Measurements from ENCODE around the gene C10orf90.

Gene C10orf90

GRCh38 chr10:126502441-126502840 is 168.1 kb downstream of the C10orf90 start:
- no peak for DNase-seq (ENCODE audit: low read depth in 2 of 2)

GRCh38 chr10:126501828-126502227 is 168.7 kb downstream of the C10orf90 start:
- no peak for DNase-seq (ENCODE audit: low read depth in 2 of 2)

GRCh38 chr10:126500866-126501265 is 169.6 kb downstream of the C10orf90 start:
- DNase-seq (ENCODE audit: low read depth in 2 of 2), result no peak

GRCh38 chr10:126500185-126500584 is 170.3 kb downstream of the C10orf90 start:
- no peak for DNase-seq (ENCODE audit: low read depth in 2 of 2)

- no peak for DNase-seq (ENCODE audit: low read depth in 2 of 2)
These were observed 170.7 kb downstream of the C10orf90 start for GRCh38 chr10:126499744-126500143.

GRCh38 chr10:126497672-126498071 is 172.8 kb downstream of the C10orf90 start:
- DNase-seq (ENCODE audit: low read depth in 2 of 2), result no peak

GRCh38 chr10:126496771-126497545 is 173.5 kb downstream of the C10orf90 start:
- DNase-seq (ENCODE audit: low read depth in 2 of 2), result no peak

GRCh38 chr10:126491476-126491875 is 179.0 kb downstream of the C10orf90 start:
- DNase-seq (ENCODE audit: low read depth in 2 of 2), result no peak

- DNase-seq (ENCODE audit: low read depth in 2 of 2), result no peak
These were observed 189.3 kb downstream of the C10orf90 start for GRCh38 chr10:126481181-126481580.

- no peak for DNase-seq (ENCODE audit: low read depth in 2 of 2)
These were observed 189.8 kb downstream of the C10orf90 start for GRCh38 chr10:126480648-126481047.

GRCh38 chr10:126479280-126479895 is 191.1 kb downstream of the C10orf90 start:
- DNase-seq (ENCODE audit: low read depth in 2 of 2), result no peak

GRCh38 chr10:126478546-126478945 is 191.9 kb downstream of the C10orf90 start:
- DNase-seq (ENCODE audit: low read depth in 2 of 2), result no peak

- DNase-seq (ENCODE audit: low read depth in 2 of 2), result no peak
These were observed 194.2 kb downstream of the C10orf90 start for GRCh38 chr10:126476246-126476645.

- no peak for DNase-seq (ENCODE audit: low read depth in 2 of 2)
These were observed 195.3 kb downstream of the C10orf90 start for GRCh38 chr10:126475074-126475691.

- no peak for DNase-seq (ENCODE audit: low read depth in 2 of 2)
These were observed 196.5 kb downstream of the C10orf90 start for GRCh38 chr10:126474031-126474430.

- DNase-seq (ENCODE audit: low read depth in 2 of 2), result no peak
These were observed 199.5 kb downstream of the C10orf90 start for GRCh38 chr10:126470991-126471390.

- no peak for DNase-seq (ENCODE audit: low read depth in 2 of 2)
These were observed 200.8 kb downstream of the C10orf90 start for GRCh38 chr10:126469692-126470091.

GRCh38 chr10:126468876-126469643 is 201.4 kb downstream of the C10orf90 start:
- DNase-seq (ENCODE audit: low read depth in 2 of 2), result no peak

- no peak for DNase-seq (ENCODE audit: low read depth in 2 of 2)
These were observed 202.0 kb downstream of the C10orf90 start for GRCh38 chr10:126468467-126468866.

GRCh38 chr10:126465771-126466170 is 204.7 kb downstream of the C10orf90 start:
- DNase-seq (ENCODE audit: low read depth in 2 of 2), result no peak

GRCh38 chr10:126463286-126463685 is 207.2 kb downstream of the C10orf90 start:
- no peak for DNase-seq (ENCODE audit: low read depth in 2 of 2)

GRCh38 chr10:126461289-126461940 is 209.1 kb downstream of the C10orf90 start:
- no peak for DNase-seq (ENCODE audit: low read depth in 2 of 2)

Measured in stimulated activated CD4-positive, alpha-beta T cell treated with anti-CD3 and anti-CD28 coated beads, Interleukin-1b, Interleukin-23, amount 100 ng/mL, for 1 hour (primary cell).